Colonic mucosa (tissue), 4 donors: ENCODE measurements around the gene SRSF9. TPM values are rescaled to one million over a fixed set of nuclear protein-coding genes. Genes with fewer than 3 reads are reported as not detected.
A peak's percentile ranks its signal among the peaks of the same experiment; 100 is the strongest.

Experiments
- DNase-seq: peaks from one replicate; pipeline ENCODE4 v3.0.0-alpha.2; 2020
- H3K27ac ChIP-seq: fragments of 200-600 bp; one replicate; pipeline ENCODE4 v1.8.0; 2021
- H3K27me3 ChIP-seq: fragments of 200-600 bp; one replicate; pipeline ENCODE4 v1.8.0; 2021
- H3K36me3 ChIP-seq: fragments of 200-600 bp; one replicate; pipeline ENCODE4 v1.8.0; 2021
- H3K4me1 ChIP-seq: fragments of 200-600 bp; one replicate; pipeline ENCODE4 v1.8.0; 2021; ENCODE audit warnings: mild to moderate bottlenecking
- H3K4me3 ChIP-seq: fragments of 200-600 bp; one replicate; pipeline ENCODE4 v1.8.0; 2021
- H3K9ac ChIP-seq, 2 donors: one replicate each; pipeline ENCODE4 v1.7.0; 2013; ENCODE audit warnings: control low read depth in 2 of 2, low read depth in 2 of 2, low read length in 2 of 2
- H3K9me3 ChIP-seq: fragments of 200-600 bp; one replicate; pipeline ENCODE4 v1.8.0; 2021
- CTCF ChIP-seq: fragments of 200-600 bp; IDR thresholded peaks from one replicate; pipeline ENCODE4 v1.8.0; 2022; ENCODE audit warnings: antibody characterized with exemption, mild to moderate bottlenecking
- intact Hi-C: fragments of 100-400 bp; cut with DNase I; formaldehyde crosslinking; loops from one replicate; pipeline ENCODE4 v1.14.1; 2022
- total RNA-seq, 2 donors: library from RNA; stranded (reverse); fragmentation: NEBNext Ultra II Directional in 1 of 2; extraction: Animal tissue kit (Norgen Biotek cat#: 25700) in 1 of 2; gene quantifications; one replicate each; pipeline ENCODE4 v1.2.1, GENCODE V29; 2021
- donor health status: healthy.
- donor health status: DM: no; HTN: no; CAD: no.
- donor health status: DM: no; HTN: no; CAD: no.

SRSF9 gene
- total RNA-seq, 2 donors from 2014 or later = 169 to 216 TPM

GRCh38 chr12:120468821-120469449, 613 bp downstream of the SRSF9 start:
- H3K4me1 ChIP-seq = peaks cover 3% of the 10 kb centered on the region
- H3K27me3 ChIP-seq = no peaks in the 10 kb centered on the region
- H3K27ac ChIP-seq = peak overlapping the region; percentile 70
- H3K9me3 ChIP-seq = no peaks in the 10 kb centered on the region
- H3K36me3 ChIP-seq = peaks cover 9% of the 10 kb centered on the region
- H3K4me3 ChIP-seq = peak overlapping the region; percentile 70
- TF ChIP-seq CTCF = no peak
- intact Hi-C loops = no loop called here
- peak; percentile 47 for DNase-seq
- peak overlapping the region; percentile 83 to 97 for H3K9ac ChIP-seq

GRCh38 chr12:120468325-120468820, 1.2 kb downstream of the SRSF9 start:
- Histone ChIP-seq H3K36me3 (peaks cover 9% of the 10 kb centered on the region), H3K9me3 (no peaks in the 10 kb centered on the region), H3K9ac (peak overlapping the region; percentile 83 to 97), H3K27me3 (no peaks in the 10 kb centered on the region), H3K4me1 (peaks cover 3% of the 10 kb centered on the region), H3K27ac (peak overlapping the region; percentile 70), H3K4me3 (peak overlapping the region; percentile 70)
- intact Hi-C loops = no loop called here
- DNase-seq = peak; percentile 31
- TF ChIP-seq CTCF = no peak

- H3K4me3 ChIP-seq = no peak overlapping the region
- TF ChIP-seq CTCF = no peak
- DNase-seq = no peak
- no peaks in the 10 kb centered on the region for H3K27me3 ChIP-seq
- no peak overlapping the region for H3K27ac ChIP-seq
- no peak overlapping the region for H3K9ac ChIP-seq
- H3K36me3 ChIP-seq = peaks cover 16% of the 10 kb centered on the region
- H3K9me3 ChIP-seq = no peaks in the 10 kb centered on the region
- intact Hi-C loops = no loop called here
- H3K4me1 ChIP-seq = peaks cover 3% of the 10 kb centered on the region
Observed at GRCh38 chr12:120467439-120467838, 2.1 kb downstream of the SRSF9 start.

- TF ChIP-seq CTCF = peak; percentile 23
- Histone ChIP-seq H3K4me1 (peaks cover 3% of the 10 kb centered on the region), H3K27me3 (no peaks in the 10 kb centered on the region), H3K36me3 (peaks cover 22% of the 10 kb centered on the region), H3K27ac (no peak overlapping the region), H3K9me3 (no peaks in the 10 kb centered on the region), H3K4me3 (no peak overlapping the region), H3K9ac (no peak overlapping the region)
- intact Hi-C loops = no loop called here
- DNase-seq = peak; percentile 28
Observed at GRCh38 chr12:120466560-120467315, 2.8 kb downstream of the SRSF9 start.

- H3K27ac ChIP-seq = no peak overlapping the region
- H3K9ac ChIP-seq = no peak overlapping the region
- intact Hi-C loops = no loop called here
- peaks cover 22% of the 10 kb centered on the region for H3K36me3 ChIP-seq
- no peak for DNase-seq
- no peak overlapping the region for H3K4me3 ChIP-seq
- H3K4me1 ChIP-seq = peaks cover 3% of the 10 kb centered on the region
- TF ChIP-seq CTCF = no peak
- H3K27me3 ChIP-seq = no peaks in the 10 kb centered on the region
- no peaks in the 10 kb centered on the region for H3K9me3 ChIP-seq
Observed at GRCh38 chr12:120465756-120466155, 3.8 kb downstream of the SRSF9 start.
